SJSA1 (cell line): Measurements from ENCODE around the gene KAZN. TPM values are rescaled to one million over a fixed set of nuclear protein-coding genes. Genes with fewer than 3 reads are reported as not detected.

Source experiments
- DNase-seq, 2 experiments: peaks; one replicate each; pipeline ENCODE4 v3.0.0-alpha.2; 2015 to 2020; ENCODE audit warnings: low spot score in 2 of 2, low read depth in 1 of 2
- H3K27ac ChIP-seq: fragments of 250-450 bp; sonication (Bioruptor Pico); 2 replicates; pipeline ENCODE4 v1.5.1; 2020; ENCODE audit warnings: mild to moderate bottlenecking, moderate library complexity
- H3K27me3 ChIP-seq: fragments of 250-450 bp; sonication (Bioruptor Pico); replicated peaks from 2 replicates; pipeline ENCODE4 v1.5.1; 2020; ENCODE audit warnings: mild to moderate bottlenecking, moderate library complexity
- H3K36me3 ChIP-seq: fragments of 250-450 bp; sonication (Bioruptor Pico); 2 replicates; pipeline ENCODE4 v1.5.1; 2020; ENCODE audit warnings: mild to moderate bottlenecking
- H3K4me1 ChIP-seq: fragments of 250-450 bp; sonication (Bioruptor Pico); replicated peaks from 2 replicates; pipeline ENCODE4 v1.6.1; 2021; ENCODE audit warnings: mild to moderate bottlenecking
- H3K4me3 ChIP-seq: fragments of 250-450 bp; sonication (Bioruptor Pico); 2 replicates; pipeline ENCODE4 v1.5.1; 2020; ENCODE audit warnings: mild to moderate bottlenecking
- H3K9me3 ChIP-seq: fragments of 250-450 bp; sonication (Bioruptor Pico); replicated peaks from 2 replicates; pipeline ENCODE4 v1.5.1; 2020; ENCODE audit warnings: mild to moderate bottlenecking
- total RNA-seq: library from RNA; depleted of rRNA; stranded (reverse); fragments of >200 nt; shearing (Covaris generic); gene quantifications from 2 replicates; pipeline ENCODE4 v1.2.3, GENCODE V29; 2014; rRNA removed

The KAZN gene
- 2.2 and 4.2 TPM in 2 replicates for total RNA-seq

DNA sequence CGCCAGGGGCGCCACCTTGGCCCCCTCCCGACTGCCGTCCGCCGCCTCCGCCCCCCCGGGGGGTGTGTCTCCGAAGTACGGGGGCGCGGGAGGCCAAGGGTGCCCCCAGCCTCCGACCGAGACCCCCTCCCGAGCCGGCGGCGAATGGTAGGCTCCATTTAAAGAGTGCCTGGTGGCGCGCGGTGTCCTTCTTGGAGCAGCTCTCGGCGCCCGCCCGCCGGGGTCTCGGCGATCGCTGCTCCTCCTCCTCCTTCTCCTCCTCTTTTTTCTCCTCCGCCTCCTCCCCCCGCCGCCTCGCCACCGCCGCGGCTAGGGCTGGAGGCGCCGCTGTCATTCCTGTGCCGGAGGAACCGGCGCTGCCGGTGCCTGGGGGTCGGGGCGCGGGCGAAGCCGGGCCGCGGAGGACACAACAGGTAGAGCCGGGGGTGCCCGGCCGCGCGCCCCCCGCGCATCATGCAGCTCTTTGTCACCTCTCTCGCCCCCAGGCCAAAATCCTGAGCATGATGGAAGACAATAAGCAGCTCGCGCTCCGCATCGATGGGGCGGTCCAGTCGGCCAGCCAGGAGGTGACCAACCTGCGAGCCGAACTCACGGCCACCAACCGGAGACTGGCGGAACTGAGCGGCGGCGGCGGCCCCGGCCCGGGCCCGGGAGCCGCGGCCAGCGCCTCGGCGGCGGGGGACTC, at the start of gene KAZN:
KAZN (plus strand) TSS at position 188 of the 685 bp plus-strand sequence.
- Histone ChIP-seq H3K4me3 (peak within 1 kb of the TSS; percentile 11; the same call in 1 of the 2 replicates), H3K36me3 (no peaks in the 10 kb centered on the region), H3K9me3 (no peaks in the 10 kb centered on the region), H3K4me1 (peaks cover 13% of the 10 kb centered on the region), H3K27me3 (peaks cover 70% of the 10 kb centered on the region), H3K27ac (no peak within 1 kb of the TSS)
- DNase-seq: no peak

DNA sequence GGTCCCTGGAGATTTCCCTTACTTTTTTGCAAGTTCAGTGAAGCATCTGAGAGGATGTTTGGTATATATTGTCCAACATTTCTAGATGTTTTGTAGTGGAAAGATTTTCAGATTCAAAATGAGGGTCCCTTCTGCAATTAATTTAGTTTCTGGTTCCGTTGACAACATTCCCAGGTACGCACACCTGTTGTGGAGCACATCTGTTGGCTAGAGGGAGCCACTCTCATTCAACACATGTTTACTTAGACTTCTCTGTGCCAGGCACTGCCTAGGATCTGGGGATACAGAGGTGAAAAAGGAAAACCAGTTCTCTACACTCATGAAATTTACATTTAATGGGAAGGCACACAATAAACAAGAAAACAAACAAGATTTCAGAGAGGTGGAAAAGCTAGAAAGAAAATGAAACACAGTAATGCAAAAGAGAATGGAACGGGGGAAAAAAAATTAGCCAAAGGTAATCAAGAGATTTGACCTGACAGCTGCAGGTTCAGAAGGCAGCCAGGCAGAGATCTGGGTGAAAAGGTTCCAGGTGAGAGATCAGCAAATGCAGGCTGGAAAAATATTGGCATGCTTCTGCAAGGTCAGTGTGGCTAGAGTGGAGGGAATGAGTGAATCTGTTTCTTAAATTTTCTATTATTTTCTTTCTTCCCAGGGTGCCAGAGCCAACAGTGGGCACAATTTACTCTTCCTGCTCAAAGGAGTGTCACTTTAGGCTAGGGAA, 48.4 kb upstream of the KAZN start:
- H3K27ac ChIP-seq: no peak overlapping the region
- H3K4me3 ChIP-seq: no peak overlapping the region
- no peaks in the 10 kb centered on the region for H3K27me3 ChIP-seq
- H3K4me1 ChIP-seq: no peaks in the 10 kb centered on the region
- no peaks in the 10 kb centered on the region for H3K9me3 ChIP-seq
- H3K36me3 ChIP-seq: no peaks in the 10 kb centered on the region
- no peak for DNase-seq

DNA sequence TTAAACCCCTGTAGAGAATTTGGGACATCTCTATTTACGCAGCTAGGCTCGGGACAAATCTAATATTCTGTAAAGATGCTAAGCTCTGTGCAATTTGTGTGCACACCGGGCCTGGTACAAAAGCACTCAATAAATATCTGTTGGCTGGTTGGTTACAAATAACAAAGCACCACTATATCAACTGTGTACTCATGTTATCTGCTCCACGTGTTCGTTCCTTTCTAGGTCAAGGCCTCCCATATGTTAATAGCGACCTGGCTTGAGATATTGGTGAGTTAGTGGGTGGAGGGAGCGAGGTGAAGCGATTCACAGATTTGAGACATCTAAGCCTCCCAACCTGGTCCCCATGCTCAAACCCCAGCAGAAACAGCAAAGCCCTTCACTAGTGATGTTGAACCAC, 47.1 kb upstream of the KAZN start:
- no peaks in the 10 kb centered on the region for H3K27me3 ChIP-seq
- no peaks in the 10 kb centered on the region for H3K4me1 ChIP-seq
- H3K36me3 ChIP-seq: no peaks in the 10 kb centered on the region
- H3K27ac ChIP-seq: no peak overlapping the region
- DNase-seq: no peak
- H3K4me3 ChIP-seq: no peak overlapping the region
- H3K9me3 ChIP-seq: no peaks in the 10 kb centered on the region

GRCh38 chr1:14552246-14552965, 46.1 kb upstream of the KAZN start:
- no peaks in the 10 kb centered on the region for H3K27me3 ChIP-seq
- no peak overlapping the region for H3K27ac ChIP-seq
- H3K9me3 ChIP-seq: no peaks in the 10 kb centered on the region
- H3K4me3 ChIP-seq: no peak overlapping the region
- no peak for DNase-seq
- H3K36me3 ChIP-seq: no peaks in the 10 kb centered on the region
- no peaks in the 10 kb centered on the region for H3K4me1 ChIP-seq

DNA sequence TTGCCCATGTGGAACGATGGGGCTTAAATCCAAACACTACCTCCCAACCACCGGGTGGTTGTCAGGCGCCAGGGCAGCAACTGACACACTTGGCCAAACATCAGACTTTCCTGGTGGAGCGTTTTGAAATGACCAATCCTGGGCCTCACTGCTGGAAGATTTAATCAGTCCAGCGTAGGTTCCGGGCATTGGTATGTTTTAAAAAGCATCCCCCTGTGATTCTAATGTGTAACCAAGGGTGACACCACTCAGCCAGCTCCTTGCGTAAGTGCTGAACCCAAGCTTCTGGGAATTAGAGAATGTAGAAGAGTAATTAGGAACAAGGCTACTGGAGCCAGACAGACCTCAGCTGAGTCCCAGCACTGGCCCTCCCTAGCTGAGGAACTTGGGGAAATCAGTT, 44.8 kb upstream of the KAZN start:
- H3K27ac ChIP-seq: no peak overlapping the region
- H3K4me3 ChIP-seq: no peak overlapping the region
- H3K9me3 ChIP-seq: no peaks in the 10 kb centered on the region
- H3K4me1 ChIP-seq: no peaks in the 10 kb centered on the region
- no peaks in the 10 kb centered on the region for H3K27me3 ChIP-seq
- no peaks in the 10 kb centered on the region for H3K36me3 ChIP-seq
- DNase-seq: no peak

- DNase-seq: no peak
- Histone ChIP-seq H3K9me3 (no peaks in the 10 kb centered on the region), H3K27ac (no peak overlapping the region), H3K27me3 (no peaks in the 10 kb centered on the region), H3K4me3 (no peak overlapping the region), H3K4me1 (no peaks in the 10 kb centered on the region), H3K36me3 (no peaks in the 10 kb centered on the region)
Measured at GRCh38 chr1:14555091-14555490, 43.4 kb upstream of the KAZN start.

GRCh38 chr1:14561014-14561693, 37.3 kb upstream of the KAZN start:
- DNase-seq: no peak
- H3K27ac ChIP-seq: no peak overlapping the region
- no peaks in the 10 kb centered on the region for H3K4me1 ChIP-seq
- H3K4me3 ChIP-seq: no peak overlapping the region
- no peaks in the 10 kb centered on the region for H3K36me3 ChIP-seq
- no peaks in the 10 kb centered on the region for H3K9me3 ChIP-seq
- H3K27me3 ChIP-seq: no peaks in the 10 kb centered on the region

DNA sequence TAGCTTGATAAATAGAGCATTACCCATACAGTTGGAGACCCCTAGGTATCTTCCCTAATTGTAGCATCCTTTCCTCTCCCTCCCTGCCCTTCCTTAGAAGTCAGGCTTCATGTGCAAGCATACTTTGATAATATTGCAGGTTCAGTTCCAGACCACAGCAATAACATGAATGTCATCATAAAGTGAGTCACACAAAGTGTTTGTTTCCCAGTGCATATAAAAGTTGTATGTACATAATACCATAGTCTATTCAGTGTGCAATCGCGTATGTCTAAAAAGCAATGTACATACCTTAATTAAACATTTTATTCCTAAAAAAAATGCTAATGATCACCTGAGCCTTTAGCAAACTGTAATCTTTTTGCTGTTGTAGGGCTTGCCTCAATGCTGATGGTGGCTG, 33.4 kb upstream of the KAZN start:
- H3K27me3 ChIP-seq: no peaks in the 10 kb centered on the region
- no peaks in the 10 kb centered on the region for H3K36me3 ChIP-seq
- H3K4me1 ChIP-seq: no peaks in the 10 kb centered on the region
- no peak overlapping the region for H3K4me3 ChIP-seq
- H3K27ac ChIP-seq: no peak overlapping the region
- no peak for DNase-seq
- H3K9me3 ChIP-seq: no peaks in the 10 kb centered on the region

DNA sequence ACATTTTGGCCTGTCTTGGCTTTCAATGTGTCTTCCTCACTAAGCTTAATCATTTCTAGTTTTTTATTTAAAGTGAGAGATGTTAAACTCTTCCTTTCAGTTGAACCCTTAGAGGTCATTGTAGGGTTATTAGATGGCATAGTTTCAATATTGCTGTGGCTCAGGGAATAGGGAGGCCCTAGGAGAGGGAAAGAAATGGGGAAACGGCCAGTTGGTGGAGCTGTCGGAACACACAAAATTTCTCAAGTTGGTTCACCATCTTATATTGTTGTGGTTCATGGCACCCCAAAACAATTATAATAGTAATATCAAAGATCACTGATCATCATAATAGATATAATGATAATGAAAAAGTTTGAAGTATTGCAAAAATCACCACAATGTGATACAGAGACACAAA, 31.4 kb upstream of the KAZN start:
- Histone ChIP-seq H3K27ac (no peak overlapping the region), H3K9me3 (no peaks in the 10 kb centered on the region), H3K27me3 (no peaks in the 10 kb centered on the region), H3K4me1 (no peaks in the 10 kb centered on the region), H3K36me3 (no peaks in the 10 kb centered on the region), H3K4me3 (no peak overlapping the region)
- DNase-seq: no peak

- Histone ChIP-seq H3K27ac (no peak overlapping the region), H3K4me3 (no peak overlapping the region)
Measured at GRCh38 chr1:14567903-14568302, 30.6 kb upstream of the KAZN start.

GRCh38 chr1:14568716-14569355, 29.6 kb upstream of the KAZN start:
- H3K4me3 ChIP-seq: no peak overlapping the region
- H3K27me3 ChIP-seq: no peaks in the 10 kb centered on the region
- H3K36me3 ChIP-seq: no peaks in the 10 kb centered on the region
- no peaks in the 10 kb centered on the region for H3K9me3 ChIP-seq
- DNase-seq: no peak
- no peaks in the 10 kb centered on the region for H3K4me1 ChIP-seq
- no peak overlapping the region for H3K27ac ChIP-seq

More at GRCh38 chr1:14567903-14568302, 30.6 kb upstream of the KAZN start:
- Histone ChIP-seq H3K4me1 (no peaks in the 10 kb centered on the region), H3K36me3 (no peaks in the 10 kb centered on the region), H3K9me3 (no peaks in the 10 kb centered on the region), H3K27me3 (no peaks in the 10 kb centered on the region)
- DNase-seq: no peak

DNA sequence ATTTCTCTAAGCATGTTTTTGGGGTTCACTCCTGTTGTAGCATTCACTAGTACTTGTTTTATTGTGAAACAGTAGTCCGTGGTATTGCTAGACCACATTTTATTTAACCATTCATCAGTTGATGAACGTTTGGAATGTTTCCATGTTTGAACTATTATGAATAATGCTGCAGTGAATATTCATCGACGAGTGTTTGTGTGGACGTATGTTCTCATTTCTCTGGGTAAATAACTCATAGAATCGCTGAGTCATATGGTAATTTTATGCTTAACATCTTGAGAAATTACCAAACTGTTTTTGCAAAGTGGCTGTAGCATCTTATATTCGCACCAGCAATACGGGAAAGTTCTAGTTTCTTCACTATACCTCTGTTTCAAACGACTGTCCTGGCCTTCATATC, 28.0 kb upstream of the KAZN start:
- H3K27me3 ChIP-seq: no peaks in the 10 kb centered on the region
- DNase-seq: no peak

More for the DNA sequence above, 28.0 kb upstream of the KAZN start:
- H3K27ac ChIP-seq: no peak overlapping the region
- no peaks in the 10 kb centered on the region for H3K4me1 ChIP-seq
- no peaks in the 10 kb centered on the region for H3K36me3 ChIP-seq
- no peak overlapping the region for H3K4me3 ChIP-seq
- no peaks in the 10 kb centered on the region for H3K9me3 ChIP-seq
